HG03354 (cell line): ENCODE data around the gene PCCA.
"Not testable (repeated sequence)": the region's sequence is repeated elsewhere in the genome, so short reads cannot be mapped to it uniquely, and the experiment has no call there.

Source experiments
- ATAC-seq: cut with Tn5 transposase; IDR thresholded peaks from one replicate; pipeline ENCODE4 v1.9.1; 2021; ENCODE audit warnings: mild to moderate bottlenecking; ENCODE audit not compliant: unreplicated experiment, poor library complexity, severe bottlenecking

The PCCA gene

GRCh38 chr13:100511466-100511865 is 422.6 kb downstream of the PCCA start:
- ATAC-seq, result no peak

- ATAC-seq, result no peak
These were observed 423.5 kb downstream of the PCCA start for GRCh38 chr13:100512422-100512821.

GRCh38 chr13:100513171-100513570 is 424.3 kb downstream of the PCCA start:
- no peak for ATAC-seq

- ATAC-seq, result no peak
These were observed 425.2 kb downstream of the PCCA start for GRCh38 chr13:100513987-100514670.

GRCh38 chr13:100514788-100515409 is 426.0 kb downstream of the PCCA start:
- peak; percentile 93 for ATAC-seq

GRCh38 chr13:100515410-100515800 is 426.5 kb downstream of the PCCA start:
- no peak for ATAC-seq

GRCh38 chr13:100517135-100517534 is 428.2 kb downstream of the PCCA start:
- ATAC-seq, result no peak

- no peak for ATAC-seq
These were observed 428.8 kb downstream of the PCCA start for GRCh38 chr13:100517728-100518127.

- ATAC-seq, result no peak
These were observed 429.6 kb downstream of the PCCA start for GRCh38 chr13:100518394-100519062.

GRCh38 chr13:100519626-100520025 is 430.7 kb downstream of the PCCA start:
- no peak for ATAC-seq

GRCh38 chr13:100520936-100521850 is 432.3 kb downstream of the PCCA start:
- no peak for ATAC-seq

GRCh38 chr13:100521851-100522617 is 433.1 kb downstream of the PCCA start:
- no peak for ATAC-seq

- no peak for ATAC-seq
These were observed 433.9 kb downstream of the PCCA start for GRCh38 chr13:100522618-100523309.

- ATAC-seq, result no peak
These were observed 434.5 kb downstream of the PCCA start for GRCh38 chr13:100523411-100523810.

- ATAC-seq, result no peak
These were observed 435.1 kb downstream of the PCCA start for GRCh38 chr13:100523981-100524386.

GRCh38 chr13:100524688-100525087 is 435.8 kb downstream of the PCCA start:
- ATAC-seq, result not testable (repeated sequence)

GRCh38 chr13:100525453-100526317 is 436.8 kb downstream of the PCCA start:
- ATAC-seq, result no peak
